Fibroblast of lung (primary cell): ENCODE data around the gene CSNK1D. TPM values are rescaled to one million over a fixed set of nuclear protein-coding genes. Genes with fewer than 3 reads are reported as not detected.

Experiments used
- DNase-seq, 2 donors: peaks; one replicate each; pipeline versions ENCODE4 v3.0.0 to v3.0.0-alpha.2; 2010; ENCODE audit warnings: low read depth in 2 of 2
- H2AFZ ChIP-seq: 2 replicates; pipeline ENCODE4 v1.5.1; 2012; ENCODE audit warnings: low read length, control low read depth, inconsistent platforms
- H3K27ac ChIP-seq: 2 replicates; pipeline ENCODE4 v1.5.1; 2011; ENCODE audit warnings: low read length, control low read depth; ENCODE audit not compliant: insufficient read depth
- H3K27me3 ChIP-seq: 2 replicates; pipeline ENCODE4 v1.5.1; 2011; ENCODE audit warnings: mild to moderate bottlenecking, low read length; ENCODE audit not compliant: control insufficient read depth, insufficient read depth
- H3K36me3 ChIP-seq: 2 replicates; pipeline ENCODE4 v1.5.1; 2011; ENCODE audit warnings: low read length; ENCODE audit not compliant: control insufficient read depth, insufficient read depth
- H3K4me1 ChIP-seq: 2 replicates; pipeline ENCODE4 v1.5.1; 2011; ENCODE audit warnings: low read length; ENCODE audit not compliant: control insufficient read depth, insufficient read depth; ENCODE audit errors: extremely low read depth
- H3K4me2 ChIP-seq: 2 replicates; pipeline ENCODE4 v1.5.1; 2011; ENCODE audit warnings: low read length, control low read depth; ENCODE audit not compliant: insufficient read depth; ENCODE audit errors: extremely low read depth
- H3K4me3 ChIP-seq, 4 experiments: fragments of 200-600 bp in 1 of 4; sonication (generic) in 1 of 4; replicated peaks in 1 of 4; 2 replicates each; pipeline ENCODE4 v1.5.1; 2011 to 2016; ENCODE audit warnings: low read length in 4 of 4, low read depth in 3 of 4, mild to moderate bottlenecking in 3 of 4, control low read depth in 2 of 4, inconsistent platforms in 1 of 4, mixed read lengths in 1 of 4; ENCODE audit not compliant: insufficient read depth in 1 of 4; ENCODE audit errors: control extremely low read depth in 1 of 4
- H3K79me2 ChIP-seq: 2 replicates; pipeline ENCODE4 v1.5.1; 2012; ENCODE audit warnings: mild to moderate bottlenecking, low read length, inconsistent platforms; ENCODE audit not compliant: control insufficient read depth, insufficient read depth
- H3K9ac ChIP-seq: 2 replicates; pipeline ENCODE4 v1.5.1; 2011; ENCODE audit warnings: mild to moderate bottlenecking, low read length, control low read depth; ENCODE audit not compliant: insufficient read depth
- H3K9me3 ChIP-seq: 2 replicates; pipeline ENCODE4 v1.5.1; 2012; ENCODE audit warnings: low read depth, low read length; ENCODE audit not compliant: control insufficient read depth, insufficient read depth
- H4K20me1 ChIP-seq: 2 replicates; pipeline ENCODE4 v1.5.1; 2011; ENCODE audit warnings: low read length; ENCODE audit not compliant: control insufficient read depth, insufficient read depth; ENCODE audit errors: extremely low read depth
- CTCF ChIP-seq, 2 donors: IDR thresholded peaks in 1 of 2; conservative IDR thresholded peaks in 1 of 2; 1 replicate in 1 of 2; 2 replicates in 1 of 2; pipeline ENCODE4 v1.5.1; 2011 to 2012; ENCODE audit warnings: low read length in 2 of 2, control low read depth in 1 of 2, inconsistent platforms in 1 of 2, low read depth in 1 of 2, mild to moderate bottlenecking in 1 of 2
- EZH2 ChIP-seq: IDR thresholded peaks from 2 replicates; pipeline ENCODE4 v1.5.1; 2012; ENCODE audit warnings: low read length, control low read depth, mild to moderate bottlenecking; ENCODE audit errors: missing control alignments
- polyA plus RNA-seq, 2 donors: library from polyadenylated mRNA; depleted of rRNA in 1 of 2; stranded (reverse) in 1 of 2; unstranded in 1 of 2; fragments of >200 nt; gene quantifications; 2 replicates each; pipeline ENCODE4 v1.2.1, GENCODE V29; 2011 to 2012; ENCODE audit warnings: missing spikeins in 1 of 2
- total RNA-seq: library from RNA; depleted of rRNA; stranded (reverse); fragments of >200 nt; gene quantifications from 2 replicates; pipeline ENCODE4 v1.2.1, GENCODE V29; 2014

CSNK1D gene
- total and polyA plus RNA-seq, 2 donors (not counting 1 experiment from before 2014, with no cell fraction given) = 64.9 to 112 TPM

- DNase-seq = no peak
- peaks cover 30% of the 10 kb centered on the region for H3K36me3 ChIP-seq
- no peak overlapping the region for H3K27ac ChIP-seq
- H4K20me1 ChIP-seq = no peaks in the 10 kb centered on the region
- no peaks in the 10 kb centered on the region for H3K27me3 ChIP-seq
- no peak for TF ChIP-seq EZH2
- TF ChIP-seq CTCF (conservative IDR thresholded peaks at IDR 0.05 in 1 of 2, IDR thresholded peaks at IDR 0.05 in 1 of 2; ENCODE audit: low read depth in 1 of 2, low read length in 2 of 2) = no peak
- H3K9me3 ChIP-seq = no peaks in the 10 kb centered on the region
- peaks cover 83% of the 10 kb centered on the region for H3K79me2 ChIP-seq
- no peak overlapping the region for H3K9ac ChIP-seq
- no peak overlapping the region for H2AFZ ChIP-seq
- no peak overlapping the region for H3K4me3 ChIP-seq
- H3K4me2 ChIP-seq = no peak overlapping the region
- H3K4me1 ChIP-seq = peaks cover 40% of the 10 kb centered on the region
Observed at GRCh38 chr17:82234211-82235055, 39.1 kb downstream of the CSNK1D start.

- TF ChIP-seq EZH2 (no peak), CTCF (conservative IDR thresholded peaks at IDR 0.05 in 1 of 2, IDR thresholded peaks at IDR 0.05 in 1 of 2; ENCODE audit: low read depth in 1 of 2, low read length in 2 of 2) (no peak)
- Histone ChIP-seq H3K79me2 (peaks cover 80% of the 10 kb centered on the region), H3K36me3 (peaks cover 25% of the 10 kb centered on the region), H3K27me3 (no peaks in the 10 kb centered on the region), H3K4me3 (no peak overlapping the region), H2AFZ (no peak overlapping the region), H3K4me1 (peaks cover 31% of the 10 kb centered on the region), H3K4me2 (no peak overlapping the region), H3K27ac (no peak overlapping the region), H3K9ac (no peak overlapping the region), H3K9me3 (no peaks in the 10 kb centered on the region), H4K20me1 (no peaks in the 10 kb centered on the region)
- no peak for DNase-seq
Observed at GRCh38 chr17:82232876-82233785, 40.4 kb downstream of the CSNK1D start.

GRCh38 chr17:82232322-82232820, 41.1 kb downstream of the CSNK1D start:
- no peak overlapping the region for H3K9ac ChIP-seq

More at GRCh38 chr17:82232322-82232820, 41.1 kb downstream of the CSNK1D start:
- H3K36me3 ChIP-seq = peaks cover 20% of the 10 kb centered on the region
- peaks cover 25% of the 10 kb centered on the region for H3K4me1 ChIP-seq
- H2AFZ ChIP-seq = no peak overlapping the region
- peak overlapping the region in 2 of 4 experiments; percentile 65 to 77 for H3K4me3 ChIP-seq
- no peaks in the 10 kb centered on the region for H3K27me3 ChIP-seq
- no peaks in the 10 kb centered on the region for H4K20me1 ChIP-seq
- no peaks in the 10 kb centered on the region for H3K9me3 ChIP-seq
- no peak for DNase-seq
- peaks cover 76% of the 10 kb centered on the region for H3K79me2 ChIP-seq
- TF ChIP-seq CTCF (conservative IDR thresholded peaks at IDR 0.05 in 1 of 2, IDR thresholded peaks at IDR 0.05 in 1 of 2; ENCODE audit: low read depth in 1 of 2, low read length in 2 of 2) (no peak), EZH2 (no peak)
- peak overlapping the region; percentile 94 for H3K4me2 ChIP-seq
- peak overlapping the region; percentile 69 for H3K27ac ChIP-seq
